NCI-H2171 treated with DMSO at 0.1 percent for 48 hours (cell line): ENCODE measurements around the gene TRIM51G.
"Not testable (repeated sequence)": the region's sequence is repeated elsewhere in the genome, so short reads cannot be mapped to it uniquely, and the experiment has no call there.

Experiments
- DNase-seq: peaks from one replicate; lab custom pipeline; 2025; lab: John Stamatoyannopoulos, UW

Gene TRIM51G, protein sequence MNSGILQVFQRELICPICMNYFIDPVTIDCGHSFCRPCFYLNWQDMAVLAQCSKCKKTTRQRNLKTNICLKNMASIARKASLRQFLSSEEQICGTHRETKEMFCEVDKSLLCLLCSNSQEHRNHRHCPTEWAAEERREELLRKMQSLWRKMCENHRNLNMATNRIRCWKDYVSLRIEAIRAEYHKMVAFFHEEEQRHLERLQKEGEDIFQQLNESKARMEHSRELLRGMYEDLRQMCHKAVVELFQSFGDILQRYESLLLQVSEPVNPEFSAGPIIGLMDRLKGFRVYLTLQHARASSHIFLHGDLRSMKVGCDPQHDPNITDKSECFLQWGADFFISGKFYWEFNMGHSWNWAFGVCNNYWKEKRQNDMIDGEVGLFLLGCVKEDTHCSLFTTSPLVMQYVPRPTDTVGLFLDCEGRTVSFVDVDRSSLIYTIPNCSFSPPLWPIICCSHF

DNA sequence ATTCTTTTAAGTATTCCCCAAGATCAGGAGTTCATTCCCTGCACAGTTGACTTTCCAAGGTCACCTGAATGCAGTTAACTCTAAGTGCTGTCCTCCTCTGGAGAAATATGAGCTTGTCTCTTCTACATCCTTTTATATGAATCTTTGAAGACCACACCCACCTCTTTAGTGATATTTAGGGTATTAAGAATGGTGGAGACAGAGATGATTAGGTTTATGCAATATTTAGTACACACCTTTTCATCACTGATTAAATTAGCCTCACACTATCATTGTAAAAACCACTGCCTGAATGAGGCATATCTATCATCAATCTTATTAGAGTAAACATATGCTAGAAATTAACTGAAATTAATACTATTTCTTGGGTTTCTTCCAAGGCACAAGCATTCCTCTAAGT lies at the start of gene TRIM51G:
Gene TRIM51G, minus strand, starts transcription at position 101 of the 400 bp plus-strand sequence. CDS start 2,190 bp downstream, outside the sequence.
- DNase-seq: not testable (repeated sequence)

- not testable (repeated sequence) for DNase-seq
These were observed 44.8 kb upstream of the TRIM51G start, which contains the start of gene TRIM49B for GRCh38 chr11:49028523-49028922. Gene TRIM49B, plus strand, starts transcription at chr11:49028823. Its CDS starts 2,777 bp downstream, at chr11:49031600.

DNA sequence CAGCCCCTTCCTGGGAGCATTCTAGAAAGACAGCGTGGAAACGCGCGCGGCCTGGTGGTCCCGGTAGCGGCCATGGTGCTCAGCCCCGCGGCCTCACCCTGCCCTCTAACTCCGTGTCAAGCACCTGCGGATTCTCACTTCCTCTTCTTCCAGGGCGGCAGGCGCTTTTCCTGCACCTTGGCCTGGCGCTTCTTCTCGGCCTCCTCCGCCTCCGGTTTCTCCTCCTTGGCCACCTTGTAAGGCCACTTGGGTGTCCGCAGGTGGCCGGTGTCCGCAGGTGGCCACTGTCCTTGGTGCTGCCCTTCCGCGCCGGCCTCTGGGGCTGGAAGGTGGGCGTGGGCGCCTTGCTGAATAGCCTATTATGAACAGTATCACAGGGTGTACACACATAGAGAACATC lies 15.1 kb downstream of the TRIM51G start:
- DNase-seq: not testable (repeated sequence)

DNA sequence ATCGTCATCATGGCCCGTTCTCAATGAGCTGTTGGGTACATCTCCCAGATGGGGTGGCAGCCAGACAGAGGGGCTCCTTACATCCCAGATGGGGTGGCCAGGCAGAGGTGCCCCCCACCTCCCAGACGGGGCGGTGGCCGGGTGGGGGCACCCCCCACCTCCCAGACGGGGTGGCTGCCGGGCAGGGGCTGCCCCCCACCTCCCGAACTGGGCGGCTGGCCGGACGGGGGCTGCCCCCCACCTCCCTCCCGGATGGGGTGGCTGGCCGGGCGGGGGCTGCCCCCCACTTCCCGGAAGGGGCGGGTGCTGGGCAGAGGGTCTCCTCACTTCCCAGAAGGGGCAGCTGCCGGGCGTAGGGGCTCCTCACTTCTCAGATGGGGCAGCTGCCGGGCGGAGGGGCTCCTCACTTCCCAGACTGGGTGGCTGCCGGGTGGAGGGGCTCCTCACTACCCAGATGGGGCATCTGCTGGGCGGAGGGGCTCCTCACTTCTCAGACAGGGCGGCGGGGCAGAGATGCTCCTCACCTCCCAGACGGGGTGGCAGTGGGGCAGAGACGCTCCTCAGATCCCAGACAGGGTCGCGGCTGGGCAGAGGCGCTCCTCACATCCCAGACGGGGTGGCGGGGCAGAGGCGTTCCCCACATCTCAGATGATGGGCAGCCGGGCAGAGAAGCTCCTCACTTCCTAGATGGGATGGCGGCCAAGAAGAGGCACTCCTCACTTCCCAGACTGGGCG lies 28.2 kb downstream of the TRIM51G start:
- DNase-seq: not testable (repeated sequence)

DNA sequence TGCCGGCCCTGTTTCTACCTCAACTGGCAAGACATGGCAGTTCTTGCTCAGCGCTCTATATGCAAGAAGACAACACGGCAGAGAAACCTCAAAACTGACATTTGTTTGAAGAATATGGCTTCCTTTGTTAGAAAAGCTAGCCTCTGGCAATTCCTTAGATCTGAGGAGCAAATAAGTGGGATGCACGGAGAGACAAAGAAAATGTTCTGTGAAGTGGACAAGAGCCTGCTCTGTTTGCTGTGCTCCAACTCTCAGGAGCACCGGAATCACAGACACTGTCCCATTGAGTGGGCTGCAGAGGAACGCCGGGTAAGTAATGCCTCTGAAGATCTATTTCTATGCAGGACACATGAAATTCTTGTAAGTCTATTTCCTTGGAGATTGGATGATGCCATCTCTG lies 37.9 kb downstream of the TRIM51G start:
- not testable (repeated sequence) for DNase-seq
